Fibroblast of pulmonary artery (primary cell): Measurements from ENCODE around the gene SLC6A1.

ENCODE experiments used
- DNase-seq: peaks from one replicate; pipeline ENCODE4 v3.0.0-alpha.2; 2010; ENCODE audit warnings: low read depth
- H3K4me3 ChIP-seq: replicated peaks from 2 replicates; pipeline ENCODE4 v1.5.1; 2011; ENCODE audit warnings: low read depth, mild to moderate bottlenecking, control low read depth, low read length, moderate library complexity
- TF ChIP-seq, protein P1 (sequence below): IDR thresholded peaks from 2 replicates; pipeline ENCODE4 v1.5.1; 2011; ENCODE audit warnings: mild to moderate bottlenecking, control low read depth, low read length, inconsistent platforms; ENCODE audit errors: missing control alignments

The SLC6A1 gene

DNA sequence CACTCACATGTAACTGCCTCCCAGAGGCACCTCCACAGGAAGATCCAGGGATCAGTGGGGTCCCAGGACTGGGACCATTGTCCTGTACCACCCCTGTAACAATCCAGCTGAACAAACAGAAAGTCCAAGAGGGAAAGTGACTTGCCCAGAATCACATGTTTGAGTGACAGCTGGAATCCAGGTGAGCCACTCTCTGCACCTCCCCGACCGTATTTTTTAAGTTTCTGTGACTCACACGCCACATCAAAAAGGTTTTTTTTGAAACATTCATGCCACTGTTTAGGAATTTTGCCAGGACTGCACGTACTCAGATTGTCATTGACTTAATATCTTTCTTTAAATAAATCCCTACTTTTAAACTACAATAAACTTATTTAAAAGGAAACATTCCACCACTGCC lies 9.8 kb upstream of the SLC6A1 start:
- no peak for DNase-seq
- TF ChIP-seq, protein P1, sequence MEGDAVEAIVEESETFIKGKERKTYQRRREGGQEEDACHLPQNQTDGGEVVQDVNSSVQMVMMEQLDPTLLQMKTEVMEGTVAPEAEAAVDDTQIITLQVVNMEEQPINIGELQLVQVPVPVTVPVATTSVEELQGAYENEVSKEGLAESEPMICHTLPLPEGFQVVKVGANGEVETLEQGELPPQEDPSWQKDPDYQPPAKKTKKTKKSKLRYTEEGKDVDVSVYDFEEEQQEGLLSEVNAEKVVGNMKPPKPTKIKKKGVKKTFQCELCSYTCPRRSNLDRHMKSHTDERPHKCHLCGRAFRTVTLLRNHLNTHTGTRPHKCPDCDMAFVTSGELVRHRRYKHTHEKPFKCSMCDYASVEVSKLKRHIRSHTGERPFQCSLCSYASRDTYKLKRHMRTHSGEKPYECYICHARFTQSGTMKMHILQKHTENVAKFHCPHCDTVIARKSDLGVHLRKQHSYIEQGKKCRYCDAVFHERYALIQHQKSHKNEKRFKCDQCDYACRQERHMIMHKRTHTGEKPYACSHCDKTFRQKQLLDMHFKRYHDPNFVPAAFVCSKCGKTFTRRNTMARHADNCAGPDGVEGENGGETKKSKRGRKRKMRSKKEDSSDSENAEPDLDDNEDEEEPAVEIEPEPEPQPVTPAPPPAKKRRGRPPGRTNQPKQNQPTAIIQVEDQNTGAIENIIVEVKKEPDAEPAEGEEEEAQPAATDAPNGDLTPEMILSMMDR: no peak
- no peak overlapping the region for H3K4me3 ChIP-seq

DNA sequence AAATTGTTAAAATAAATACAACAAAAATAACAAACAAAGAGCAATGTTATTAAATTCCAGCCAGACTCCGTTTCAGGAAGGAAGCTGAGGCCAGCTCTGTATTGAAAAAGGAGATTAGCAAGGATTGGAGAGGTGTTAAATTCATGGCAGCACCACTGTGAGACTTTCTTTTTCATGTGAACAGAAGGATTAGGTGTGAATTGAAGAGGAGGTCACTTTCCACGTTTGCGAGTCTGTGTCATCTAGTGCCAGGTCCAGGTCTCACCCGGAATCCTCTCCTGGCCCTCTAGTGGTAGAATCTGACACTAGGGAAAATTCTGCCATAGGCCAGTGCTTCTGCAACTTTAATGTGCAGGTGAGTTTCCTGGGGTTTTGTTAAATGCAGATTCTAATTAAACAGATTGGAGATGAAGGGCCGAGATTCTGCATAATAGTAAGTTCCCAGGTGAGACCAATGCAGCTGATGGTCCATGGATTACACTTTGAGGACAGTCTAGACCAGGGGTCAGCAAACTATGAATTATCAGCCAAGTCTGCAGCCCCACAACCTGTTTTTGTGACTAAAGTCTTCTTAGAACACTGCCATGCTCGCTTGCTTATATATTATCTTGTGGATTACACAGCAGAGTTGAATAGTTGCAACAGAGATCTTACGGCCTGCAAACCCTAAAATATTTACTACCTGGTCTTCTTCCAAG lies 9.2 kb upstream of the SLC6A1 start:
- TF ChIP-seq, protein P1: peak; percentile 94

GRCh38 chr3:10984371-10984896 lies 8.1 kb upstream of the SLC6A1 start:
- TF ChIP-seq, protein P1: no peak
- no peak for DNase-seq
- H3K4me3 ChIP-seq: no peak overlapping the region

More for the DNA sequence above, 9.2 kb upstream of the SLC6A1 start:
- no peak overlapping the region for H3K4me3 ChIP-seq
- DNase-seq: peak; percentile 42

GRCh38 chr3:10985181-10985580 lies 7.4 kb upstream of the SLC6A1 start:
- TF ChIP-seq, protein P1: no peak
- no peak overlapping the region for H3K4me3 ChIP-seq
- DNase-seq: no peak

- DNase-seq: no peak
- TF ChIP-seq, protein P1: no peak
- H3K4me3 ChIP-seq: no peak overlapping the region
Measured at GRCh38 chr3:10986592-10986991, 6.0 kb upstream of the SLC6A1 start.

DNA sequence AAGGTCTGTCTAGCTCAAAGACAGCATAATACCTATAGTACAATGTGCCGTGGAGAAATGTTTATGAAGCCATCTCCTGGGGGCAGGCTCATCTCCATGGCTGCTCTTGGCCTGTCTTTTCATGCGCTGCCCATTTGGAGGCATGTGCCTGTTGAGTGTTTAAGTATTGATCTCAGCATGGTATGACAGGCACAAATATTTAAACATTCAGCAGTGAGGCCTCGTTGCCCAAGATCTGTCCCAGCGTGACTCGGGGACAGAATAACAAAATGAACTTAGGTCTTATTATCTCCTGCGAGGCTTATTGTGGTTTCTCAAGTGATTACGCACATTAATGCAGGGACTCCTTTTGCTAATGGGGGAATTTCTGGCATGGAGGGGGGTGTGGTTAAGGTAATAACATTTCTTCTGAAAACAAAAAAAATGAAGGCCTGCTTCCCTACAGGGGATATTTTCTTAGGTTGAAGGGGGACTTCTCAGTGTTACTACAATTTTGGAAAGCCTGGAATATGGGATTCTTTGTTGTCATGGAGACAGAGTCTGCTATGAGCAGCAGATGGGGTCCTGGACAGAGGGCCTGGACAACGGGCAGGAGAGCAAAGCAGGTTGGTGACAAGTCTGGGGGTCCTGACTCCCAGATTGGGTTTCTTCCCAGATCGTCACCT lies 4.4 kb upstream of the SLC6A1 start:
- TF ChIP-seq, protein P1: no peak

More for the DNA sequence above, 4.4 kb upstream of the SLC6A1 start:
- no peak for DNase-seq
- H3K4me3 ChIP-seq: no peak overlapping the region
